Right lobe of liver (tissue), 4 donors: ENCODE measurements around the gene LRRC45.

ENCODE experiments used
- CTCF ChIP-seq, 4 donors: fragments of 200-600 bp in 3 of 4; fragments of 450-650 bp in 1 of 4; IDR thresholded peaks; one replicate each; pipeline versions ENCODE4 v1.5.1 to v1.8.0; 2016 to 2022; ENCODE audit warnings: antibody characterized with exemption in 4 of 4, mild to moderate bottlenecking in 2 of 4
- POLR2A ChIP-seq: fragments of 450-650 bp; IDR thresholded peaks from one replicate; pipeline ENCODE4 v1.6.1; 2017; ENCODE audit warnings: antibody characterized with exemption, mild to moderate bottlenecking
- donor health status: DM: no; HTN: no; CAD: no.
- donor health status: DM: no; HTN: no; CAD: no.
- donor health status: DM: no; HTN: yes; CAD: no.

DNA sequence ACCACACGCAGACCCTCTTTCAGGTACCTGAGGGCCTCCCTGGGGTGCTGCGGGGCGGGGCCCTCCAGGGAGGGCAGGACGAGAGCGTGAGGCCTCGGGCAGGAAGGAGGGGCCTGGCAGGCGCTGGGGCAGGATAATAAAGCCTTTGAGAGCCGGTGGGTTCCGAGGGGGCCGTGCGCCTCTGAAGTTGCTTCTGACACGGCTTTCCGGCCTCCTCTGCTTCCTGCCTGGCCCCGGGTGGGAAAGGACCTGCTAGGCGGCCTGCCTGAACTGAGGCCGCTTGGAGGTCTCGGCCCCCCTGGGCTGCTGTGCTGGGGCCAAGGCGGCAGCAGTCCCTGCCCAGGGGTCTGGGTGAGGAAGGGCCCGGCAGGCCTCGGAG, 10.9 kb upstream of the LRRC45 start:
- TF ChIP-seq POLR2A (no peak), CTCF (IDR thresholded peaks at IDR 0.05) (no peak)
